Mesenchymal stem cell (in vitro differentiated cells and primary cell): ENCODE results near the gene ADPRHL1.
A peak's percentile ranks its signal among the peaks of the same experiment; 100 is the strongest.

Source experiments
- DNase-seq: peaks from one replicate; pipeline ENCODE4 v3.0.0-alpha.2; 2013
- H2AFZ ChIP-seq: one replicate; pipeline ENCODE4 v1.6.1; 2013; ENCODE audit warnings: low read depth, mild to moderate bottlenecking, control low read depth, inconsistent platforms, low read length, moderate library complexity
- H2AK5ac ChIP-seq: 2 replicates; pipeline ENCODE4 v1.6.1; 2013; ENCODE audit warnings: low read length, moderate library complexity, mild to moderate bottlenecking, inconsistent platforms; ENCODE audit not compliant: severe bottlenecking
- H2BK120ac ChIP-seq: one replicate; pipeline ENCODE4 v1.6.1; 2013; ENCODE audit warnings: low read depth, mild to moderate bottlenecking, inconsistent platforms, low read length, moderate library complexity
- H2BK12ac ChIP-seq, 2 experiments: one replicate each; pipeline ENCODE4 v1.6.1; 2013; ENCODE audit warnings: inconsistent platforms in 2 of 2, low read length in 2 of 2, mild to moderate bottlenecking in 2 of 2, moderate library complexity in 2 of 2, control low read depth in 1 of 2
- H2BK15ac ChIP-seq: one replicate; pipeline ENCODE4 v1.6.1; 2013; ENCODE audit warnings: mild to moderate bottlenecking, low read depth, inconsistent platforms; ENCODE audit not compliant: poor library complexity, severe bottlenecking
- H2BK5ac ChIP-seq: 2 replicates; pipeline ENCODE4 v1.6.1; 2013; ENCODE audit warnings: low read depth, mild to moderate bottlenecking, low read length, control low read depth, inconsistent platforms; ENCODE audit not compliant: poor library complexity, severe bottlenecking
- H3K14ac ChIP-seq, 2 experiments: one replicate each; pipeline ENCODE4 v1.6.1; 2013; ENCODE audit warnings: inconsistent platforms in 2 of 2, low read length in 2 of 2, control low read depth in 1 of 2, mild to moderate bottlenecking in 1 of 2, moderate library complexity in 1 of 2
- H3K18ac ChIP-seq, 2 experiments: one replicate each; pipeline ENCODE4 v1.6.1; 2013; ENCODE audit warnings: inconsistent platforms in 2 of 2, low read length in 2 of 2, control low read depth in 1 of 2, low read depth in 1 of 2, mild to moderate bottlenecking in 1 of 2
- H3K23ac ChIP-seq, 2 experiments: one replicate each; pipeline ENCODE4 v1.6.1; 2013; ENCODE audit warnings: inconsistent platforms in 2 of 2, low read length in 2 of 2, mild to moderate bottlenecking in 2 of 2, moderate library complexity in 2 of 2, control low read depth in 1 of 2
- H3K27ac ChIP-seq: 2 replicates; pipeline ENCODE4 v1.5.1; 2013; ENCODE audit warnings: mild to moderate bottlenecking, moderate library complexity, low read length, control low read depth, inconsistent platforms; ENCODE audit not compliant: poor library complexity, severe bottlenecking
- H3K27me3 ChIP-seq, 2 experiments: 2 replicates each; pipeline versions ENCODE4 v1.6.1 to v1.7.0; 2013; ENCODE audit warnings: low read length in 2 of 2, mild to moderate bottlenecking in 2 of 2, moderate library complexity in 2 of 2, control low read depth in 1 of 2, inconsistent platforms in 1 of 2; ENCODE audit not compliant: control insufficient read depth in 1 of 2, insufficient read depth in 1 of 2
- H3K36me3 ChIP-seq, 2 experiments: 2 replicates each; pipeline versions ENCODE4 v1.6.1 to v1.7.0; 2013; ENCODE audit warnings: low read length in 2 of 2, control low read depth in 1 of 2, inconsistent platforms in 1 of 2, low read depth in 1 of 2, mild to moderate bottlenecking in 1 of 2; ENCODE audit not compliant: insufficient read depth in 2 of 2, control insufficient read depth in 1 of 2
- H3K4ac ChIP-seq, 2 experiments: one replicate each; pipeline ENCODE4 v1.6.1; 2013; ENCODE audit warnings: inconsistent platforms in 2 of 2, low read length in 2 of 2, mild to moderate bottlenecking in 2 of 2, moderate library complexity in 2 of 2, control low read depth in 1 of 2, low read depth in 1 of 2
- H3K4me1 ChIP-seq: 2 replicates; pipeline ENCODE4 v1.6.1; 2013; ENCODE audit warnings: low read depth, low read length, control low read depth; ENCODE audit not compliant: control insufficient read depth, insufficient read depth
- H3K4me2 ChIP-seq: 2 replicates; pipeline ENCODE4 v1.6.1; 2013; ENCODE audit warnings: low read length, mild to moderate bottlenecking, inconsistent platforms; ENCODE audit not compliant: poor library complexity, severe bottlenecking
- H3K4me3 ChIP-seq, 2 experiments: 2 replicates each; pipeline versions ENCODE4 v1.5.1 to v1.7.0; 2013; ENCODE audit warnings: low read length in 2 of 2, mild to moderate bottlenecking in 2 of 2, control low read depth in 1 of 2, low read depth in 1 of 2; ENCODE audit not compliant: insufficient read depth in 1 of 2
- H3K79me1 ChIP-seq: replicated peaks from 2 replicates; pipeline ENCODE4 v1.6.1; 2013; ENCODE audit warnings: mild to moderate bottlenecking, control low read depth, low read length, inconsistent platforms; ENCODE audit not compliant: poor library complexity, severe bottlenecking
- H3K9ac ChIP-seq: 2 replicates; pipeline ENCODE4 v1.7.0; 2013; ENCODE audit warnings: mild to moderate bottlenecking, low read length, moderate library complexity
- H3K9me3 ChIP-seq: 2 replicates; pipeline ENCODE4 v1.7.0; 2013; ENCODE audit warnings: mild to moderate bottlenecking, low read length; ENCODE audit not compliant: control insufficient read depth
- H4K8ac ChIP-seq: one replicate; pipeline ENCODE4 v1.6.1; 2013; ENCODE audit warnings: inconsistent platforms, mild to moderate bottlenecking, low read length, moderate library complexity
- H4K91ac ChIP-seq: one replicate; pipeline ENCODE4 v1.6.1; 2013; ENCODE audit warnings: mild to moderate bottlenecking, low read length, inconsistent platforms
- WGBS: methylation state at CpG from one replicate; pipeline ENCODE4 v1.1.7; 2013; ENCODE audit warnings: mixed read lengths; 5-methylcytosine and 5-hydroxymethylcytosine counted together

Gene ADPRHL1

GRCh38 chr13:113477724-113478123 is 24.4 kb upstream of the ADPRHL1 start:
- Histone ChIP-seq H2BK5ac (no peak overlapping the region), H2AFZ (no peak overlapping the region), H2BK120ac (no peak overlapping the region), H3K36me3 (peaks cover 31 to 77% of the 10 kb centered on the region in 2 experiments), H3K4me2 (no peak overlapping the region), H3K18ac (no peak overlapping the region), H2BK15ac (no peak overlapping the region), H3K27ac (no peak overlapping the region), H3K27me3 (no peaks in the 10 kb centered on the region), H4K91ac (no peak overlapping the region), H2BK12ac (no peak overlapping the region), H3K4ac (no peak overlapping the region), H3K9me3 (no peaks in the 10 kb centered on the region), H3K9ac (no peak overlapping the region), H2AK5ac (no peak overlapping the region), H3K79me1 (peaks cover 18% of the 10 kb centered on the region), H3K23ac (no peak overlapping the region), H3K14ac (no peak overlapping the region), H3K4me1 (peaks cover 2% of the 10 kb centered on the region), H4K8ac (no peak overlapping the region), H3K4me3 (no peak overlapping the region)
- DNase-seq = no peak
- 100% methylated on average over 3 of the region's 3 CpGs for WGBS

- H2BK5ac ChIP-seq = no peak overlapping the region
- no peaks in the 10 kb centered on the region for H3K27me3 ChIP-seq
- peaks cover 40 to 86% of the 10 kb centered on the region in 2 experiments for H3K36me3 ChIP-seq
- H3K4me3 ChIP-seq = no peak overlapping the region
- no peak overlapping the region for H2AK5ac ChIP-seq
- DNase-seq = no peak
- H2BK120ac ChIP-seq = no peak overlapping the region
- no peak overlapping the region for H3K18ac ChIP-seq
- no peak overlapping the region for H2BK12ac ChIP-seq
- 96% methylated on average over 5 of the region's 7 CpGs for WGBS
- H3K79me1 ChIP-seq = peaks cover 24% of the 10 kb centered on the region
- no peak overlapping the region for H4K8ac ChIP-seq
- no peak overlapping the region for H3K9ac ChIP-seq
- no peak overlapping the region for H3K4me2 ChIP-seq
- H3K4me1 ChIP-seq = peaks cover 2% of the 10 kb centered on the region
- H3K27ac ChIP-seq = no peak overlapping the region
- no peaks in the 10 kb centered on the region for H3K9me3 ChIP-seq
- no peak overlapping the region for H3K4ac ChIP-seq
- H3K14ac ChIP-seq = no peak overlapping the region
- H4K91ac ChIP-seq = no peak overlapping the region
- H2AFZ ChIP-seq = no peak overlapping the region
- no peak overlapping the region for H2BK15ac ChIP-seq
- H3K23ac ChIP-seq = no peak overlapping the region
Measured at GRCh38 chr13:113476811-113477210, 23.5 kb upstream of the ADPRHL1 start.

DNA sequence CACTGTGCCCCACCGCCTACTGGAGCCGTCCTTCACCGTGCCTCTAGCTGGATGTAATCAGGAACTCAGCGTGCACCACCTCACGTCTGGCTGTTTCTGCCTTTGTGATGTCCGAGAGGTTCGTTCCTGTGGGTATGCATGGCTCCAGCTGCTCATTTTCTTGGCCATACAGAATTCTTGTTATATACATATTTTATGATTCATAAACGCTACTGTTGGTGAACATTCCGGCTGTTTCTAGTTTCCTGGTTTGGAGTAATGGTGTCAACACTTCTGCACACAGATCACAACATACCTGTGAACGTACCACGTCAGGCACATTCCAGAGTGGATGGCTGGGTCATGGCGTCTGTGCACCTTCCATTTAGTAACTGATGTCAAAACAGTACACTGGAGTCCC is 22.6 kb upstream of the ADPRHL1 start:
- no peak overlapping the region for H3K27ac ChIP-seq
- peaks cover 2% of the 10 kb centered on the region for H3K4me1 ChIP-seq
- no peak overlapping the region for H2BK120ac ChIP-seq
- no peak overlapping the region for H2BK15ac ChIP-seq
- no peaks in the 10 kb centered on the region for H3K27me3 ChIP-seq
- no peak overlapping the region for H2AFZ ChIP-seq
- 98% methylated on average over 12 of the region's 12 CpGs for WGBS
- H3K9ac ChIP-seq = no peak overlapping the region
- no peak overlapping the region for H2BK5ac ChIP-seq
- no peak overlapping the region for H4K91ac ChIP-seq
- no peak overlapping the region for H2BK12ac ChIP-seq
- H3K9me3 ChIP-seq = no peaks in the 10 kb centered on the region
- H3K23ac ChIP-seq = no peak overlapping the region
- H3K4ac ChIP-seq = no peak overlapping the region
- H3K4me2 ChIP-seq = no peak overlapping the region
- H4K8ac ChIP-seq = no peak overlapping the region
- peaks cover 29% of the 10 kb centered on the region for H3K79me1 ChIP-seq
- H3K14ac ChIP-seq = no peak overlapping the region
- H2AK5ac ChIP-seq = no peak overlapping the region
- no peak for DNase-seq
- no peak overlapping the region for H3K4me3 ChIP-seq
- peaks cover 43 to 93% of the 10 kb centered on the region in 2 experiments for H3K36me3 ChIP-seq
- no peak overlapping the region for H3K18ac ChIP-seq

GRCh38 chr13:113475280-113475679 is 22.0 kb upstream of the ADPRHL1 start:
- no peak overlapping the region for H2AK5ac ChIP-seq
- H3K36me3 ChIP-seq = peaks cover 43 to 89% of the 10 kb centered on the region in 2 experiments
- H3K4ac ChIP-seq = no peak overlapping the region
- no peak overlapping the region for H2AFZ ChIP-seq
- no peak overlapping the region for H3K23ac ChIP-seq
- no peak overlapping the region for H3K4me3 ChIP-seq
- H4K91ac ChIP-seq = no peak overlapping the region
- 98% methylated on average over 11 of the region's 11 CpGs for WGBS
- no peak overlapping the region for H3K4me2 ChIP-seq
- H2BK5ac ChIP-seq = no peak overlapping the region
- H3K9me3 ChIP-seq = no peaks in the 10 kb centered on the region
- peaks cover 2% of the 10 kb centered on the region for H3K4me1 ChIP-seq
- H3K79me1 ChIP-seq = peaks cover 29% of the 10 kb centered on the region
- no peak overlapping the region for H3K18ac ChIP-seq
- H2BK120ac ChIP-seq = no peak overlapping the region
- no peak overlapping the region for H3K9ac ChIP-seq
- H3K27me3 ChIP-seq = no peaks in the 10 kb centered on the region
- H2BK15ac ChIP-seq = no peak overlapping the region
- peak overlapping the region; percentile 12 for H4K8ac ChIP-seq
- no peak overlapping the region for H3K27ac ChIP-seq
- H3K14ac ChIP-seq = no peak overlapping the region
- no peak overlapping the region for H2BK12ac ChIP-seq
- no peak for DNase-seq
